KOPT-K1 (cell line): ENCODE measurements around the gene OPALIN.

Experiments used
- H3K27ac ChIP-seq: fragments of 200-600 bp; sonication (generic); 2 replicates; pipeline ENCODE4 v1.5.1; 2016; ENCODE audit warnings: antibody characterized with exemption, mild to moderate bottlenecking, low read depth, low read length; ENCODE audit not compliant: poor library complexity, severe bottlenecking
- H3K36me3 ChIP-seq: fragments of 200-600 bp; sonication (generic); 2 replicates; pipeline ENCODE4 v1.5.1; 2017; ENCODE audit warnings: antibody characterized with exemption, mild to moderate bottlenecking, low read length, moderate library complexity; ENCODE audit not compliant: insufficient read depth
- H3K9me3 ChIP-seq: fragments of 200-600 bp; sonication (generic); 2 replicates; pipeline ENCODE4 v1.5.1; 2017; ENCODE audit warnings: antibody characterized with exemption, low read length, mild to moderate bottlenecking; ENCODE audit not compliant: insufficient read depth, poor library complexity, severe bottlenecking

The OPALIN gene

GRCh38 chr10:96379758-96380157, 21.0 kb upstream of the OPALIN start:
- Histone ChIP-seq H3K27ac (no peak overlapping the region), H3K9me3 (no peaks in the 10 kb centered on the region), H3K36me3 (no peaks in the 10 kb centered on the region)

DNA sequence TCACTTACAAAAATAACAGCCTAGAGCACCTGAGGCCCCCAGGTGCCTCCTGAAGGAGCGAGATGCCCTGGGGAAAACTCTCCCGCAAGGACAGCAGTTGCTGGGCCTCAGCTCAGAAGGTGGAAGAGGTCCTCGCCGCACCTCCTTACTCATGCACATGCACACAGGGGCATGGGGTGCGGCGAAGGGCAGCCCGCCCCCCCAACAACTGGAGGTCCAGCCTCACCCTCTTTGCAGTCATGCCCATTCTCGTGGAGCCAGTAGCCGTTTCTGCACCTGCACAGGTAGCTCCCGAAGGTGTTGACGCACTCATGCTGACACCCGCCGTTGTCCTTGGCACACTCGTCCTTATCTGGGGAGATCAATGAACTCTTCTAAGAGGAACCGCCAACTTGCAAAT, 19.9 kb upstream of the OPALIN start:
- Histone ChIP-seq H3K36me3 (no peaks in the 10 kb centered on the region), H3K9me3 (no peaks in the 10 kb centered on the region), H3K27ac (no peak overlapping the region)

DNA sequence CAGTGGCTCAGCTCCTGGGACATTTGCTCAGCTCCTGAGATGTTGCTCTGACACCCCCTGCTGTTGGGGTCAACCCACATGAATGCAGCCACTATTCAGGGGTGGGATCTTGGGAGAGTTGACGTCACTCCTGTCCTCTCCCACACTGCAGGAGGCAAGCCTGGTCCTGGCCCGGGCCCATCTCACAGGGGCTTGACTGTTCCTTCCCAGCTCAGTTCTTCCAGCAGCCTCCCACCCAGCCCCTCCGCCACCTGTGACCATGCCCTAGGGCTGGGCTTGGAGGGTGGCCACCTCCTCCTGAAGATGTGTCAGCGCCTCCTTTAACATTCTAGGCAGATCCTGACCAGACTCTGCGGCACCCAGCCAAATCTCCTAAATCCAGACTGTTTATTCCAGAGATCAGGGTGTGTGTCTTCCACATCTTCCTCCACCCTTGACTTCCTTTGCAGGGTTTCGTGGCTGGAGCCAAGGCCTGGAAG, 19.1 kb upstream of the OPALIN start:
- no peaks in the 10 kb centered on the region for H3K9me3 ChIP-seq

GRCh38 chr10:96376483-96376882, 17.7 kb upstream of the OPALIN start:
- Histone ChIP-seq H3K9me3 (no peaks in the 10 kb centered on the region), H3K27ac (no peak overlapping the region), H3K36me3 (no peaks in the 10 kb centered on the region)

More for the DNA sequence above, 19.1 kb upstream of the OPALIN start:
- H3K27ac ChIP-seq, result no peak overlapping the region
- no peaks in the 10 kb centered on the region for H3K36me3 ChIP-seq

DNA sequence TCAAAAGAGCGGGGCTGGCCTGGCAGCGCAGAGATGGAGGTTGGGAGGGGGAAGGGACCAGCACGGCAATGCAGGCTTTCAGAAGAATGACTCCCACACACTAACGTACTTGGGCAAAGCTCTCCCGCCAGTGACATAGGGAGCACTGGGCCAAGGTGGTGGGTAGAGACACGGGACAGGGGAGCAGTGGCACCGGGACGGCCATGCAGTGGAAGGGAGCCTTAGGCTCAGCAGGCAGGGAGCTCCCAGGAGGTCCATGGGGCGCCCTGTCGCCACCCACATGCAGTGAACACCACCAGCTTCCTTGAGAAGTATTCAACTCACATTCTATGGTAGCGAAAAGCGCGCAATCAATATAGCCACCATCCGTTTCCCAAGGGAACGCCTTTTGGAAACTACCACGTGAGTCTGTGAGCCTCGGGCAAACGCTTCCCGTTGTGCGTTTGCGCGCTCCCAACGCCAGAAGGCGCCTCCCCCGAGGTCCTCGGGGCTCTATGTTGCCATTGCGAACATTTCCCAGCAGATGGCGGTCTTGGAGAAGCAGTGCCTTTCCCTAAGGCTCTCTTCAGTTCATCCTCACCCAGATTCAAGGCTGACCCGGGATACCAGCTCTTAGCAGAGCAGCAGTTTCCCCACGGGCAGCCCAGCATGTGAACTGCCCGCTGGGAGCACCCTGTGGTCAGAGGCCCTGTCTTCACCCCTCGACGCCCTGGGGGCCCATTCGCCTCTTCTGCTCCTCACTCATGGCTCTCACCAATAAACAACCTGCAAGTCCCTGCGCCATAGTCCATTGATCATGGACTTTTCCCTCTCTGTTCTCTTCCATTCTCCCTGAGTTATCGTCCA, 16.4 kb upstream of the OPALIN start:
- H3K9me3 ChIP-seq, result no peaks in the 10 kb centered on the region
- no peaks in the 10 kb centered on the region for H3K36me3 ChIP-seq
- no peak overlapping the region for H3K27ac ChIP-seq

DNA sequence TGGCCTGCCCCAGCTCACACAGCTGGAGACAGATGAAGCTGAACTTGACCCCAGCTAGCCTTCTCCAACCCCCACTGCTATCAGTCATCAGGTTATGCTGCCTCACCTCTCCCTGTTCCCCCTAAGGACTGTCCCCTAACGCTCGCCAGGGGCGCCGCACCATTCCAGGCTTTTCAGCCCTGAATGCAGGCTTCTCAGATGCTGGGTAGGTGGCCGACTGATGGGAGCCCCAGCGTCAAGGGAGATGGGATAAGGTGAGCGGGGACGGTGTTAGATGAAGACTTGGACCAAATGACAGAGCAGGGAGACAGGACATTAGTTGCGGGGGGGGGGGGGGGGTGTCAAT, 15.8 kb upstream of the OPALIN start:
- Histone ChIP-seq H3K27ac (no peak overlapping the region), H3K9me3 (no peaks in the 10 kb centered on the region), H3K36me3 (no peaks in the 10 kb centered on the region)

GRCh38 chr10:96374004-96374403, 15.2 kb upstream of the OPALIN start:
- H3K9me3 ChIP-seq, result no peaks in the 10 kb centered on the region
- no peak overlapping the region for H3K27ac ChIP-seq
- no peaks in the 10 kb centered on the region for H3K36me3 ChIP-seq

GRCh38 chr10:96371356-96371755, 12.6 kb upstream of the OPALIN start:
- Histone ChIP-seq H3K36me3 (no peaks in the 10 kb centered on the region), H3K27ac (no peak overlapping the region), H3K9me3 (no peaks in the 10 kb centered on the region)

DNA sequence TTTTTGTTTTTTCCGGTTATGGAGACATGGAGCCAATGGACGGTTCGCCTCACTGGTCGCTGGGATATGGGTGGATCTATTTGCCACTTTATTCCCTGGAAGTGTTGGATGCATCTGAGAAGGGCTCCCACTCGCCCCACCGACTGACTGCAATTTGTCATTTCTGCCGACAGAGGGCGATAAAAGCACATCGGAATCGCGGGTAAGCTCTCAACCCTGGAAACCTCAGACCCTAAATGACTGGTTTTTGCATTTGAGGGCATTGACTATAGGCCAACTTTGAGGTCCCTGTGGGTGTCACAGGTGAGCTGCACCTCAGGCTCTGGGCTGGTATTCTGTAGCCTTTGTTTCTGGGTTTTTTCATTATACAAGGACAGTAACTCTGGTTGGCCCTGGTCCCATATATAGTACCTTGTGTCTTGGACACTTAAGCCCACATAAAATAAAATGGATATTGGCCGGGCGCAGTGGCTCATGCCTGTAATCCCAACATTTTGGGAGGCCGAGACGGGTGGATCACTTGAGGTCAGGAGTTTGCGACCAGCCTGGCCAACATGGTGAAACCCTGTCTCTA, 11.9 kb upstream of the OPALIN start:
- Histone ChIP-seq H3K36me3 (no peaks in the 10 kb centered on the region), H3K27ac (no peak overlapping the region), H3K9me3 (no peaks in the 10 kb centered on the region)

- Histone ChIP-seq H3K9me3 (no peaks in the 10 kb centered on the region), H3K27ac (no peak overlapping the region), H3K36me3 (no peaks in the 10 kb centered on the region)
Measured at GRCh38 chr10:96369890-96370583, 11.2 kb upstream of the OPALIN start.

DNA sequence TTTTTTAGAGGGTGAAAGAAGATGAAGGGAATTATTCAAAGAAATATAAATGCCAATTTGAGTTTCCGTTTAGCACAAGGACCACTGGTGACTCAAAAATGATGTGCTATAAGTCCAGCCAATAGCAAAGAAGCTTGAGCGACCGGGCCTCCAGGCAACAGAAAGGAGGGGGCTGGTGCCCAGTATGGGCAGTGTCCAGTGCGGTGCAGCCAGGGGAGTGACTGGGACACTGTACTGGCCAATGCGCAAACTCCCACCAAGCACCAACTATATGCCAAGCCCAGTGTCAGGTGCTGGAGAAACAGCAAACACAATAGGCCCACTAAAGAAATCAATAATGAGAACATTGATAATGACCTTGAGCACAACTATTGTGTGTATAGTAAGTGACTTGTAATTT, 10.2 kb upstream of the OPALIN start:
- Histone ChIP-seq H3K36me3 (no peaks in the 10 kb centered on the region), H3K9me3 (no peaks in the 10 kb centered on the region), H3K27ac (no peak overlapping the region)

- no peak overlapping the region for H3K27ac ChIP-seq
- no peaks in the 10 kb centered on the region for H3K36me3 ChIP-seq
- no peaks in the 10 kb centered on the region for H3K9me3 ChIP-seq
Measured at GRCh38 chr10:96367470-96367869, 8.7 kb upstream of the OPALIN start.

- Histone ChIP-seq H3K36me3 (no peaks in the 10 kb centered on the region), H3K27ac (no peak overlapping the region), H3K9me3 (no peaks in the 10 kb centered on the region)
Measured at GRCh38 chr10:96366508-96366907, 7.7 kb upstream of the OPALIN start.

GRCh38 chr10:96365571-96365970, 6.8 kb upstream of the OPALIN start:
- Histone ChIP-seq H3K36me3 (no peaks in the 10 kb centered on the region), H3K27ac (no peak overlapping the region), H3K9me3 (no peaks in the 10 kb centered on the region)

- no peaks in the 10 kb centered on the region for H3K36me3 ChIP-seq
- H3K27ac ChIP-seq, result no peak overlapping the region
- H3K9me3 ChIP-seq, result no peaks in the 10 kb centered on the region
Measured at GRCh38 chr10:96360766-96361165, 2.0 kb upstream of the OPALIN start.
